GM20000 (cell line): ENCODE results near the gene OR14I1.

Source experiments
- DNase-seq: peaks from one replicate; pipeline ENCODE4 v3.0.0; 2012; ENCODE audit warnings: low spot score
- TF ChIP-seq, protein P1 (sequence below): IDR thresholded peaks from 2 replicates; pipeline ENCODE4 v1.5.1; 2012; ENCODE audit warnings: mild to moderate bottlenecking, control low read depth; ENCODE audit errors: extremely low read depth, missing control alignments

Gene OR14I1

DNA sequence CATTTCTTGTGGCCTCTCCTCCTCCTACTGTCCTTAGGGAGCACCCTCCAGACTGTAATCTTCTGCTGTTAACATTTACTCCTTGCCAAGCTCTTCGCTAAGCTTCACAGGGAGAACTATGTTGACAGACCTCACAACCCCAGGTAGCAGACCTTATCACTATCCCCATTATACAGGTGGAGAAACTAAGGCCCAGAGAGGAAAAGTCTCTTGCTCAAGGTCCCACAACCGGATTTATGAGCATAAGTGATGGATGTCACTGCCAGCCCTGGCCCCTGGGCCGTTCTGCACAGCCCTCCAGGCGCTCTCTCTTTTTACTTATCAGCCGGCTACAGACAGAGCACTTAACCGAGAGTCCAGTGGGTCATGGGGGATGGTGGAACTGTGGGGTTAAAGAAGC lies 34.9 kb upstream of the OR14I1 start:
- DNase-seq: no peak
- TF ChIP-seq, protein P1, sequence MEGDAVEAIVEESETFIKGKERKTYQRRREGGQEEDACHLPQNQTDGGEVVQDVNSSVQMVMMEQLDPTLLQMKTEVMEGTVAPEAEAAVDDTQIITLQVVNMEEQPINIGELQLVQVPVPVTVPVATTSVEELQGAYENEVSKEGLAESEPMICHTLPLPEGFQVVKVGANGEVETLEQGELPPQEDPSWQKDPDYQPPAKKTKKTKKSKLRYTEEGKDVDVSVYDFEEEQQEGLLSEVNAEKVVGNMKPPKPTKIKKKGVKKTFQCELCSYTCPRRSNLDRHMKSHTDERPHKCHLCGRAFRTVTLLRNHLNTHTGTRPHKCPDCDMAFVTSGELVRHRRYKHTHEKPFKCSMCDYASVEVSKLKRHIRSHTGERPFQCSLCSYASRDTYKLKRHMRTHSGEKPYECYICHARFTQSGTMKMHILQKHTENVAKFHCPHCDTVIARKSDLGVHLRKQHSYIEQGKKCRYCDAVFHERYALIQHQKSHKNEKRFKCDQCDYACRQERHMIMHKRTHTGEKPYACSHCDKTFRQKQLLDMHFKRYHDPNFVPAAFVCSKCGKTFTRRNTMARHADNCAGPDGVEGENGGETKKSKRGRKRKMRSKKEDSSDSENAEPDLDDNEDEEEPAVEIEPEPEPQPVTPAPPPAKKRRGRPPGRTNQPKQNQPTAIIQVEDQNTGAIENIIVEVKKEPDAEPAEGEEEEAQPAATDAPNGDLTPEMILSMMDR: no peak

DNA sequence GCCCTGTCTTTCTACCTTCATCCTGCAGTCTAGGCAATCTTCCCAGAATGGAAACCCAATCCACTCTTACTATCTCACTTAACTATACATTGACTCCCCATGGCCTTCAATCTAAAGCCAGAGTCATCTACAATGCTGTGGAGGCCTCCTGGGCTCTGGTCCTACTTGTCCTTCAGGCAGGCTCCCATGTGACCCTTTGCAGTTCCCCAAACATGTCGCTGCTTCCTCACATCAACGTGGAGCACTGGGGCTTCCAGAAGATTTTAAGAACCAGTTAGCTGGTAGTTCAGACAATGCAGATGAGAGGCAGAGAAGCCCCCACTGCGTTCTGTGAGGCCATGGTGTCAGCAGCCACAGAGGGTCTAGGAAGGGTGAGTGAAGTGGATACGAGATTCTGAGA lies 34.4 kb upstream of the OR14I1 start:
- DNase-seq: no peak
- TF ChIP-seq, protein P1: no peak

DNA sequence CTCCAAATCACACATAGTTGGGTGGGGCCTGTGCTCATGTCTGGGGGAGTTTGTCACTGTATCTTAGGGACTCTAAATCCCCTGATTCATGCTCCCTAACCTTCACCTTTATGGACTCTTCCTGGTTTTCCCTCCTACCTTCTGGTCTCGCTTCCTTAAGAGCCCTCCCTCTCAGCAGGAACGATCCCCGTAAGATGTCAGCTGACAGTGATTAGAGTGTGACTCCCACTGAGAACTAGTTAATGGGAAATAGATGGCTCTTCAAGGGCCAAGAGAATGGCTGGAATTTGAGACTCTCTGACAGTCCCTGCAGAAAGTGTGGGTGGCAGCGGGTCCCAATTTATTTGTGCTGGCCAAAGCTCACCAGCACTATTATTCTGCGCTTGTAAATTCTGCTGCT lies 31.0 kb upstream of the OR14I1 start:
- DNase-seq: no peak
- TF ChIP-seq, protein P1: no peak

DNA sequence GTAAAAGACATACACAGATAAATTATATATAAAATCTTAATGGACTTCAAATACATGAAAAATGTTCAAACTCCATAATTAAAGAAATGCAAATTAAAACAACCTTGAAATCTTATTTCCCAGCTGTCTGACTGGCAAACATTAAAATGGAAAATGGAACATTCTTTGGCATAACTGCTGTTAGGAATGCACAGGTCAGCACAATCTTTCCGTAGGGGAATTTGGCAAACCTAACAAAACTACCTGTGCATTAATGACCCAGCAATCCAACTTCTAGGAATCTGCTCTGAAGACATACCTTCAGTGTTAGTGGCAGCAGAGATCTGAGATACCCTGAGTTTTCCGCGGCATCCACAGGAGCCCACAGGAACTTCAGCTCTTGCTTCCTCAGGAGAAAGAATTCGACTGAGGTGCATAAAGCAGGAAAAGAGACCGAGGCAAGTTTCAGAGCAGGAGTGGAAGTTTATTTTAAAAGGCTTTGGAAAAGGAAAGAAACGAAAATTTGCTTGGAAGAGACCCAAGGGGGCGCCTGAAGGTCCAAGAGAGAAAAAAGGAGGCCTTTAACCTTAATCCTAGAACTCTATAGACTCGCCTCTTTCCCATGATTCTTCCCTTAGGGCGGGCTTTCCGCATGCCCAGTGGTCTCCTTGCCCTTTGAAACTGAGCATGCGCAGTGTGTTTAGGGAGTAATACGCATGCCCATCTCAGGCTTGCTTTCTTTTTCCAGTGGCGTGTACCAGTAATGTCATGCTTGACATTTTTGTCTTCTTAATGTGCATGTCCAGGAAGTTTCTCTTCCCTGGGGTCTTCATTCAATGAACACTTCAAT lies 28.2 kb upstream of the OR14I1 start:
- DNase-seq: no peak
- TF ChIP-seq, protein P1: no peak

DNA sequence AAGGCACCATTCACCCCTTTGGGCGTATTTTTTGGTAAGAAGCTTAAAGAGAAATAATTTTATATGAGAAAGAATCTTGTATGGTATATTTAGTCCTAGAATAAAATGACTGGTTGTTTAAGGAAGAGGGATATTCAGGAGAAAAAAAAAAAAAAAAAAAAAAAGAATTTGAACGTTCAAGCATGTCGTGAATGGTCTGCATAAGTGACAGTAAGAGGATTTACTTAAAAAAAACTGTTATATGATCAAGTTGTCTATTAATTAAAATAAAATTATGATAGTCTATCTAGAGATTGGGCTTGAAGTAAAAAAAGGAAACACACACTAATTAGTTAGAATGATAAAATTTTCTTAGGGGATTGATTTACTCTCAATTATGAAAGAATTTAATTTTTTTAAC lies 11.7 kb upstream of the OR14I1 start:
- TF ChIP-seq, protein P1: no peak
- DNase-seq: no peak

DNA sequence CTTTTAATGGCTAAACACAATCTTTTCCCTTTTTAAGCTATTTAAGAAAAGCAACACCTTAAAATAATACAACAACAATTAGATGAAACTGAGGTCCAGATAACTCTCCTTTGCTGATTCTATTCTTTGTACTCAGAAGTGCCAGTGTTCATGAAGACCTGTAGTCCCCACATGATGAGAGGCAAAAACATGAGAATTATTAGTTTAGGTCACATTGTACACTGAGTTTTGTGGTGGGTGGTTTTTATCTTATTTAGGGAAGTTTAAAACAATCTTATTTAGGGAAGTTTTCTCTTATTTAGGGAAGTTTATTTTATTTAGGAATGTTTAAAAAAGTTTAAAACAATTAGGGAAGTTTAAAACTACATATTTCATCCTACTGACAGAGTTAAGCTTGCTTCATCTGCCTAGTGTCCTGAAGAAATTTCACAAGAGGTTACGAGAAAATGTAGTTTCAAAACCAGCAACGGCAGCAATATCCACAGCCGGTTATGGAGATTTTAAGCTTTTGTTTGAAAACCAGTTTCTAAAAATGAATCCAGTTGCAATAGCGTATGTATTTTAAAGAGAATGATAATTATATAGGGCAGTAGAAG lies 7.8 kb upstream of the OR14I1 start:
- no peak for DNase-seq

DNA sequence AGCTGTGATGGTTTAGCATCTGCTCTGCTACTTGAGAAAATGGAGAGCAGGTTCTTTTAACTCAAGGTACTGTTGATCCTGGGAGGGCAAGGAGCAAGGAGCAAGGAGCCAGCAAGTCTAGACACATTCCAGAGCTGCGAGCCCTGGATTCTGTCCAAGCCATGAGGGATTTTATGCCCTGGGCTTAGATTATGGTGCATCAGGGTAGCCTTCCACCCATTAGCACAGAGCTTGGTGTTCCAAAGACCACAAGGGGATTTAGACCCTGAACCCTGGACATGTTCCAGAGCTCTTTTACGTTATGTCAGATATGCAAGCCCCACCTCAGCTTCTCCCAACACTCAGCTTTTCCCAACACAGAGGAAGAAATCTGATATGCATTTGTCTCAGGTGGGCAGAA lies 2.0 kb upstream of the OR14I1 start:
- TF ChIP-seq, protein P1: no peak
- DNase-seq: no peak

More for the DNA sequence above, 7.8 kb upstream of the OR14I1 start:
- TF ChIP-seq, protein P1: no peak
